Measurements from ENCODE around the gene ADH7.

The ADH7 gene

DNA sequence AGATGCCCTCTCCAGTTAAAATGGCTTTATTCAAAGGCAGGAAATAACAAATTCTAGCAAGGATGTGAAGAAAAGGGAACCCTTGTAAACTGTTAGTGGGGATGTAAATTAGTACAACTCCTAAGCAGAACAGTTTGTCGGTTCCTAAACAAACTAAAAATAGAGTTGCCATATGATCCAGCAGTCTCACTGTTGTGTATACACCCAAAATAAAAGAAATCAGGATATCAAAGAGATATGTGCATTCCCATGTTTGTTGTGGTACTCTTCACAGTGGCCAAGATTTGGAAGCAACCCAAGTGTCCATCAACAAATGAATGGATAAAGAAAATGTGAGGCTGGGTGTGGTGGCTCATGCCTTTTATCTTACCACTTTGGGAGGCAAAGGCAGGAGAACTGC lies 36.1 kb downstream of the ADH7 start:
- no peaks in the 10 kb centered on the region for H3K9me2 ChIP-seq (ENCODE audit: low read depth, low read length)
- H3K79me2 ChIP-seq (ENCODE audit: insufficient read depth, low read length): no peaks in the 10 kb centered on the region
- H3K9ac ChIP-seq (ENCODE audit: low read length): no peak overlapping the region
- H3K4me3 ChIP-seq (ENCODE audit: low read depth, low read length, poor library complexity, severe bottlenecking): no peak overlapping the region
- H3K9me3 ChIP-seq (ENCODE audit: low read length): no peaks in the 10 kb centered on the region
- H3K36me3 ChIP-seq (ENCODE audit: insufficient read depth, low read length): no peaks in the 10 kb centered on the region
- no peak overlapping the region for H3K27ac ChIP-seq (ENCODE audit: low read depth, low read length, poor library complexity, severe bottlenecking)
- H4K20me1 ChIP-seq (ENCODE audit: insufficient read depth, low read length): no peaks in the 10 kb centered on the region
- TF ChIP-seq, protein P1, sequence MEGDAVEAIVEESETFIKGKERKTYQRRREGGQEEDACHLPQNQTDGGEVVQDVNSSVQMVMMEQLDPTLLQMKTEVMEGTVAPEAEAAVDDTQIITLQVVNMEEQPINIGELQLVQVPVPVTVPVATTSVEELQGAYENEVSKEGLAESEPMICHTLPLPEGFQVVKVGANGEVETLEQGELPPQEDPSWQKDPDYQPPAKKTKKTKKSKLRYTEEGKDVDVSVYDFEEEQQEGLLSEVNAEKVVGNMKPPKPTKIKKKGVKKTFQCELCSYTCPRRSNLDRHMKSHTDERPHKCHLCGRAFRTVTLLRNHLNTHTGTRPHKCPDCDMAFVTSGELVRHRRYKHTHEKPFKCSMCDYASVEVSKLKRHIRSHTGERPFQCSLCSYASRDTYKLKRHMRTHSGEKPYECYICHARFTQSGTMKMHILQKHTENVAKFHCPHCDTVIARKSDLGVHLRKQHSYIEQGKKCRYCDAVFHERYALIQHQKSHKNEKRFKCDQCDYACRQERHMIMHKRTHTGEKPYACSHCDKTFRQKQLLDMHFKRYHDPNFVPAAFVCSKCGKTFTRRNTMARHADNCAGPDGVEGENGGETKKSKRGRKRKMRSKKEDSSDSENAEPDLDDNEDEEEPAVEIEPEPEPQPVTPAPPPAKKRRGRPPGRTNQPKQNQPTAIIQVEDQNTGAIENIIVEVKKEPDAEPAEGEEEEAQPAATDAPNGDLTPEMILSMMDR (IDR thresholded peaks at IDR 0.05; ENCODE audit: low read length): no peak
- TF ChIP-seq EZH2 (IDR thresholded peaks at IDR 0.05; ENCODE audit: borderline replicate concordance, low read length): no peak
- no peaks in the 10 kb centered on the region for H3K4me1 ChIP-seq (ENCODE audit: insufficient read depth, low read length, severe bottlenecking)
- H3F3A ChIP-seq (ENCODE audit: insufficient read depth, low read length): no peaks in the 10 kb centered on the region
- no peaks in the 10 kb centered on the region for H3K27me3 ChIP-seq (ENCODE audit: insufficient read depth, low read length)
- no peak overlapping the region for H3K4me2 ChIP-seq (ENCODE audit: low read length)
- no peak overlapping the region for H2AFZ ChIP-seq (ENCODE audit: low read length)

DNA sequence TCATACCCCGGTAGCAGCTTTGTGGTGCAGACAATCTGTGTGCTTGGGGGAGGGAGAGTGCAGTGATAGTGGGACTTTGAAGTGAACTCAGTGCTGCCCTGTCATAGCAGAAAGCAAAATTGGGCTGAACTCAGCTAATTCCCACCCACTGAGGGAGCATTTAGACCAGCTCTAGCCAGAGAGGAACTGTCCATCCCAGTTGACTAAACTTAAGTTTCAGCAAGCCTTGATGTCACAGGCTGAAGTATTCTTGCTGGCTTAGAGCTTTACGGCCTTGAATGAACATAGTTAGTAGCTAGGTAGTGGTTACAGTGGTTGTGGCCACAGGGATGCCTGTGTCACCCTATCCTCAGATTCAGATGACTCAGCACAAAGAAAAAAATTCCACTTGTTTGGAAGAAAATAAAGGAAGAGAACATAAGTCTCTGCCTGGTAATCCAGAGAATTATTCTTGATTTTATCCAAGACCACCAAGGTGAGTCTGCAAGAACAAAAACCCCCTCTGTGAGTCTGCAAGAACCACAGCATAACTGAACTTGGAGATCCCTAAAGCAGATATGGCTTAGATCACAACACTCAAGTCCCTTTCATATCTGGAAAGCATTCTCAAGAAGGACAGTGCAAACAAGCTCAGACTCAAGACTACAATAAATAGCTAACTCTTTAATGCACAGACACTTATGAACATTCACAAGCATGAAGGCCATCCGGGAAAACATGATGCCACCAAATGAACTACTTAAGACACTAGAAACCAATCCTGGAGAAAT lies 39.4 kb downstream of the ADH7 start:
- no peaks in the 10 kb centered on the region for H3K79me2 ChIP-seq (ENCODE audit: insufficient read depth, low read length)
- H3F3A ChIP-seq (ENCODE audit: insufficient read depth, low read length): no peaks in the 10 kb centered on the region
- H2AFZ ChIP-seq (ENCODE audit: low read length): no peak overlapping the region
- H3K4me2 ChIP-seq (ENCODE audit: low read length): no peak overlapping the region
- no peak overlapping the region for H3K27ac ChIP-seq (ENCODE audit: low read depth, low read length, poor library complexity, severe bottlenecking)
- no peaks in the 10 kb centered on the region for H3K4me1 ChIP-seq (ENCODE audit: insufficient read depth, low read length, severe bottlenecking)
- no peaks in the 10 kb centered on the region for H3K36me3 ChIP-seq (ENCODE audit: insufficient read depth, low read length)
- no peak overlapping the region for H3K9ac ChIP-seq (ENCODE audit: low read length)
- no peaks in the 10 kb centered on the region for H4K20me1 ChIP-seq (ENCODE audit: insufficient read depth, low read length)
- H3K9me2 ChIP-seq (ENCODE audit: low read depth, low read length): no peaks in the 10 kb centered on the region
- no peak overlapping the region for H3K4me3 ChIP-seq (ENCODE audit: low read depth, low read length, poor library complexity, severe bottlenecking)
- no peaks in the 10 kb centered on the region for H3K9me3 ChIP-seq (ENCODE audit: low read length)
- H3K27me3 ChIP-seq (ENCODE audit: insufficient read depth, low read length): no peaks in the 10 kb centered on the region
- TF ChIP-seq, protein P1 (IDR thresholded peaks at IDR 0.05; ENCODE audit: low read length): no peak
- no peak for TF ChIP-seq EZH2 (IDR thresholded peaks at IDR 0.05; ENCODE audit: borderline replicate concordance, low read length)

DNA sequence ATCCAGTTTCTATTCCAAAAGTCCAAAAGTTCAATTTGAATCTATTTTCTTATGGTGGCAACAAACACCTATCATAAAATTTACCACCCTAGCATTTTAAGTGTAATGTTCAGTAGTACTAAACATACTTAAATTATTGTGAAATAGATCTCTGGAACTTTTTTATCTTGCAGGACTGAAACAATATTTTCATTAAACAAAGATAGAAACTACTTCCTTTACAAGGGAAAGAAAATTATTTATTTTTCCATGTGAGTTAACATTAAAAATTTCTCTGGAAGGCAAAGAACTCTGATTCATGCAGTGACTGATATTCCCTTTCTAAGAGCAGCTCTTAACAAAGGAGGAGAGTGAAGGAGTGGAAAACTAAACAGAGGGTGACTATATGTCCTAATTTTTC lies 40.2 kb downstream of the ADH7 start:
- Histone ChIP-seq H2AFZ (ENCODE audit: low read length) (no peak overlapping the region), H3K4me3 (ENCODE audit: low read depth, low read length, poor library complexity, severe bottlenecking) (no peak overlapping the region), H4K20me1 (ENCODE audit: insufficient read depth, low read length) (no peaks in the 10 kb centered on the region), H3K27ac (ENCODE audit: low read depth, low read length, poor library complexity, severe bottlenecking) (no peak overlapping the region), H3K36me3 (ENCODE audit: insufficient read depth, low read length) (no peaks in the 10 kb centered on the region), H3K4me1 (ENCODE audit: insufficient read depth, low read length, severe bottlenecking) (no peaks in the 10 kb centered on the region), H3F3A (ENCODE audit: insufficient read depth, low read length) (no peaks in the 10 kb centered on the region), H3K9me3 (ENCODE audit: low read length) (no peaks in the 10 kb centered on the region), H3K79me2 (ENCODE audit: insufficient read depth, low read length) (no peaks in the 10 kb centered on the region), H3K9ac (ENCODE audit: low read length) (no peak overlapping the region), H3K27me3 (ENCODE audit: insufficient read depth, low read length) (no peaks in the 10 kb centered on the region), H3K9me2 (ENCODE audit: low read depth, low read length) (no peaks in the 10 kb centered on the region), H3K4me2 (ENCODE audit: low read length) (no peak overlapping the region)
- TF ChIP-seq, protein P1 (IDR thresholded peaks at IDR 0.05; ENCODE audit: low read length): no peak
- TF ChIP-seq EZH2 (IDR thresholded peaks at IDR 0.05; ENCODE audit: borderline replicate concordance, low read length): no peak
